Astrocyte (in vitro differentiated cells and primary cell): ENCODE measurements around the gene SERHL2. TPM values are rescaled to one million over a fixed set of nuclear protein-coding genes. Genes with fewer than 3 reads are reported as not detected.
"Not testable (repeated sequence)": the region's sequence is repeated elsewhere in the genome, so short reads cannot be mapped to it uniquely, and the experiment has no call there.

Experiments used
- DNase-seq: peaks from one replicate; pipeline ENCODE4 v3.0.0-alpha.2; 2010; ENCODE audit warnings: low read depth
- FAIRE-seq: peaks from 2 replicates; lab custom pipeline; 2011; peaks lifted over from hg19 to GRCh38; lab: Jason Lieb, UNC
- H2AFZ ChIP-seq: 2 replicates; pipeline ENCODE4 v1.6.0; 2012; ENCODE audit warnings: low read depth, low read length, inconsistent platforms
- H3K27ac ChIP-seq: 2 replicates; pipeline ENCODE4 v1.5.1; 2011; ENCODE audit warnings: low read depth, low read length, inconsistent platforms
- H3K27me3 ChIP-seq: 2 replicates; pipeline ENCODE4 v1.6.0; 2011; ENCODE audit warnings: low read length, inconsistent platforms; ENCODE audit not compliant: insufficient read depth
- H3K36me3 ChIP-seq: 2 replicates; pipeline ENCODE4 v1.5.1; 2011; ENCODE audit warnings: low read length, inconsistent platforms; ENCODE audit not compliant: insufficient read depth
- H3K4me1 ChIP-seq: 2 replicates; pipeline ENCODE4 v1.5.1; 2011; ENCODE audit warnings: low read length, inconsistent platforms; ENCODE audit not compliant: insufficient read depth
- H3K4me2 ChIP-seq: 2 replicates; pipeline ENCODE4 v1.6.0; 2012; ENCODE audit warnings: low read length, inconsistent platforms
- H3K4me3 ChIP-seq: 2 replicates; pipeline ENCODE4 v1.5.1; 2011; ENCODE audit warnings: low read depth, mild to moderate bottlenecking, low read length, inconsistent platforms; ENCODE audit not compliant: insufficient read depth
- H3K79me2 ChIP-seq: 2 replicates; pipeline ENCODE4 v1.6.0; 2012; ENCODE audit warnings: mild to moderate bottlenecking, low read length, inconsistent platforms; ENCODE audit not compliant: insufficient read depth
- H3K9ac ChIP-seq: 2 replicates; pipeline ENCODE4 v1.6.0; 2012; ENCODE audit warnings: mild to moderate bottlenecking, low read length, inconsistent platforms
- H3K9me3 ChIP-seq: 2 replicates; pipeline ENCODE4 v1.5.1; 2012; ENCODE audit warnings: low read depth, mild to moderate bottlenecking, low read length, inconsistent platforms; ENCODE audit not compliant: insufficient read depth
- H4K20me1 ChIP-seq: 2 replicates; pipeline ENCODE4 v1.6.0; 2012; ENCODE audit warnings: low read length, inconsistent platforms; ENCODE audit not compliant: insufficient read depth
- H3K27ac Mint-ChIP-seq: one replicate; pipeline ENCODE4 v1.8.0; 2021; ENCODE audit warnings: mild to moderate bottlenecking, mixed read lengths; ENCODE audit not compliant: unreplicated experiment
- H3K27me3 Mint-ChIP-seq: one replicate; pipeline ENCODE4 v1.8.0; 2021; ENCODE audit warnings: low read depth, mixed read lengths; ENCODE audit not compliant: unreplicated experiment
- H3K36me3 Mint-ChIP-seq: one replicate; pipeline ENCODE4 v1.8.0; 2021; ENCODE audit warnings: low read depth, mixed read lengths; ENCODE audit not compliant: unreplicated experiment
- H3K4me1 Mint-ChIP-seq: one replicate; pipeline ENCODE4 v1.8.0; 2021; ENCODE audit warnings: low read depth, mixed read lengths; ENCODE audit not compliant: unreplicated experiment
- H3K4me3 Mint-ChIP-seq: one replicate; pipeline ENCODE4 v1.8.0; 2021; ENCODE audit warnings: mild to moderate bottlenecking, moderate library complexity, mixed read lengths; ENCODE audit not compliant: unreplicated experiment
- H3K9me3 Mint-ChIP-seq: one replicate; pipeline ENCODE4 v1.8.0; 2021; ENCODE audit warnings: mild to moderate bottlenecking, mixed read lengths; ENCODE audit not compliant: unreplicated experiment
- EZH2 ChIP-seq: IDR thresholded peaks from 2 replicates; pipeline ENCODE4 v1.6.1; 2012; ENCODE audit warnings: mild to moderate bottlenecking, low read length, inconsistent platforms; ENCODE audit not compliant: insufficient read depth
- total RNA-seq: library from RNA; stranded (reverse); gene quantifications from 2 replicates; pipeline ENCODE4 v1.2.1, GENCODE V29; 2021
- TF ChIP-seq, protein P1 (sequence below): IDR thresholded peaks from 2 replicates; pipeline ENCODE4 v1.5.1; 2011; ENCODE audit warnings: low read depth, mild to moderate bottlenecking, inconsistent platforms, low read length, moderate library complexity; ENCODE audit not compliant: insufficient read depth

Gene SERHL2
- total RNA-seq, 1 donor from 2014 or later: 1.2 TPM

DNA sequence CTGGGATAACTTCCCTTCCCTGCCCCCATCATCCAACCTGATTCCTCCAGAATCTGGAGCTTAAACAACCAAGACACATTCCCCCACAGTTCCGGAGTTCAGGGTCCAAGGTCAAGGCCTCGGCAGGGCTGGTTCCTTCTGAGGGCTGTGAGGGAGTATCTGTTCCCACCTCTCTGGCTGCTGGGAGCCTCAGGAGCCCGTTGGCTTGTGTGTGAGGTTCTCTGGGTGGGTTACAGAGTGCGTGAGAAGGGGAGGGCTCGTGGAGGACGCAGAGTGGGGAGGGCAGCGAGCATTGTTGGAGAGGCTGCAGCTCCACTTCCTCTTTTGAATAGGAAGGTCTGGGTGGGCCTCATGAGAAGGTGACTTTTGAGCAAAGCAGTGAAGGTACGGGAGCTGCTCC is 8.5 kb downstream of the SERHL2 start:
- H3K79me2 ChIP-seq: no peaks in the 10 kb centered on the region
- no peak overlapping the region for H3K9ac ChIP-seq
- H3K27me3 ChIP-seq: no peaks in the 10 kb centered on the region
- Mint-ChIP-seq H3K4me1 (no peaks in the 10 kb centered on the region), H3K27me3 (peaks cover 2% of the 10 kb centered on the region), H3K4me3 (no peak overlapping the region), H3K27ac (no peak overlapping the region), H3K36me3 (no peaks in the 10 kb centered on the region), H3K9me3 (no peaks in the 10 kb centered on the region)
- FAIRE-seq (no peak), DNase-seq (no peak)
- H3K36me3 ChIP-seq: no peaks in the 10 kb centered on the region
- H3K4me2 ChIP-seq: no peak overlapping the region
- H3K4me1 ChIP-seq: no peaks in the 10 kb centered on the region
- no peaks in the 10 kb centered on the region for H3K9me3 ChIP-seq
- H2AFZ ChIP-seq: no peak overlapping the region
- H3K4me3 ChIP-seq: no peak overlapping the region
- H3K27ac ChIP-seq: no peak overlapping the region
- no peak for TF ChIP-seq EZH2
- TF ChIP-seq, protein P1, sequence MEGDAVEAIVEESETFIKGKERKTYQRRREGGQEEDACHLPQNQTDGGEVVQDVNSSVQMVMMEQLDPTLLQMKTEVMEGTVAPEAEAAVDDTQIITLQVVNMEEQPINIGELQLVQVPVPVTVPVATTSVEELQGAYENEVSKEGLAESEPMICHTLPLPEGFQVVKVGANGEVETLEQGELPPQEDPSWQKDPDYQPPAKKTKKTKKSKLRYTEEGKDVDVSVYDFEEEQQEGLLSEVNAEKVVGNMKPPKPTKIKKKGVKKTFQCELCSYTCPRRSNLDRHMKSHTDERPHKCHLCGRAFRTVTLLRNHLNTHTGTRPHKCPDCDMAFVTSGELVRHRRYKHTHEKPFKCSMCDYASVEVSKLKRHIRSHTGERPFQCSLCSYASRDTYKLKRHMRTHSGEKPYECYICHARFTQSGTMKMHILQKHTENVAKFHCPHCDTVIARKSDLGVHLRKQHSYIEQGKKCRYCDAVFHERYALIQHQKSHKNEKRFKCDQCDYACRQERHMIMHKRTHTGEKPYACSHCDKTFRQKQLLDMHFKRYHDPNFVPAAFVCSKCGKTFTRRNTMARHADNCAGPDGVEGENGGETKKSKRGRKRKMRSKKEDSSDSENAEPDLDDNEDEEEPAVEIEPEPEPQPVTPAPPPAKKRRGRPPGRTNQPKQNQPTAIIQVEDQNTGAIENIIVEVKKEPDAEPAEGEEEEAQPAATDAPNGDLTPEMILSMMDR: no peak
- no peaks in the 10 kb centered on the region for H4K20me1 ChIP-seq

DNA sequence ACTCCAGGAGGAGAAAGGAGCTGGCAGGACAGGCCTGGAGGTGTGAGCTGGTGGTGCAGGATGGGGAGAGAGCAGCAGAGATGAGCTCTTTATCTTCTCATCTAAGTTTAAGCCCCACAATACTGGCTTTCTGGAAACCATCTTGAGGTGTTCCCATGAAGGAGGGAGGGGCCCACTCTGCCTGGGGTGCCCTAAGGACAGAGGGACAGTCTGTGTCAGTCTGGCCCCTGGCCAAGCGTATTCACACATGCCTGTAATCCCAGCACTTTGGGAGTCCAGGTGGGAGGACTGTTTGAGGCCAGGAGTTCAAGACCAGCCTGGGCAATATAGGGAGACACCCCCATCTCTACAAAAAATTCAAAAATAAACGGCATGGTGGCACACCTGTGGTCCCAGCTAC is 8.9 kb downstream of the SERHL2 start:
- no peak for FAIRE-seq
- Histone ChIP-seq H4K20me1 (no peaks in the 10 kb centered on the region), H3K27me3 (no peaks in the 10 kb centered on the region), H3K79me2 (no peaks in the 10 kb centered on the region), H3K4me1 (no peaks in the 10 kb centered on the region), H3K9me3 (no peaks in the 10 kb centered on the region), H3K9ac (no peak overlapping the region), H3K4me2 (no peak overlapping the region), H2AFZ (no peak overlapping the region), H3K36me3 (no peaks in the 10 kb centered on the region), H3K4me3 (no peak overlapping the region), H3K27ac (no peak overlapping the region)
- Mint-ChIP-seq H3K27ac (no peak overlapping the region), H3K9me3 (no peaks in the 10 kb centered on the region), H3K36me3 (no peaks in the 10 kb centered on the region), H3K4me1 (no peaks in the 10 kb centered on the region), H3K4me3 (no peak overlapping the region), H3K27me3 (peaks cover 2% of the 10 kb centered on the region)
- DNase-seq: no peak
- TF ChIP-seq, protein P1: no peak
- no peak for TF ChIP-seq EZH2

DNA sequence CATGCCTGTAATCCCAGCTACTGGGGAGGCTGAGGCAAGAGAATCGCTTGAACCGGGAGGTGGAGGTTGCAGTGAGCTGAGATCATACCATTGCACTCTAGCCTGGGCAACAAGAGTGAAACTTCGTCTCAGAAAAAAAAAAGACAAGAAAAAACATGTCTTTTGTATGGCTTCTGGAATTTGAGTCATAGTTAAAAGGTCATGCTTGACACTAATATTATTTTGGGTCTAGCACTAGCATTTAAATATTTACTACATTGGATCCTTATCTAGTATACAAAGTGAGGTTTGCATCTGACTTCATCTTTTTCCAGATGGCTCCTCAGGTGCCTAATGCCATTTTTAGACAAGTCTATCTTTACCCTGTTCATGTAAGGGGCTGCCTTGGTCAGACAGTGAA is 10.2 kb downstream of the SERHL2 start:
- H3K27ac Mint-ChIP-seq, H3K9ac ChIP-seq, H2AFZ ChIP-seq, H4K20me1 ChIP-seq, H3K79me2 ChIP-seq, H3K4me2 ChIP-seq, H3K27me3 Mint-ChIP-seq, H3K4me3 ChIP-seq, H3K4me1 ChIP-seq, H3K36me3 Mint-ChIP-seq, H3K27me3 ChIP-seq, H3K4me1 Mint-ChIP-seq, H3K9me3 ChIP-seq, H3K27ac ChIP-seq, H3K36me3 ChIP-seq, FAIRE-seq, H3K9me3 Mint-ChIP-seq, DNase-seq, H3K4me3 Mint-ChIP-seq: not testable (repeated sequence)
